K562 (cell line): ENCODE data around the gene KMT2E. TPM values are rescaled to one million over a fixed set of nuclear protein-coding genes. Genes with fewer than 3 reads are reported as not detected.
A peak's percentile ranks its signal among the peaks of the same experiment; 100 is the strongest.

Source experiments
- ATAC-seq: fragments of 200-7000 bp; cut with Tn5 transposase; 3 replicates; pipeline ENCODE4 v1.9.1; 2020; ENCODE audit warnings: moderate library complexity
- BruUV-seq: library from RNA; stranded (reverse); fragments of 400-500 nt; replicated peaks from 2 replicates; lab custom pipeline; 2021; lab: Mats Ljungman, UMichigan
- CTCF ChIA-PET: fragments of 300-600 bp; formaldehyde crosslinking; extraction: SDS; loops from one replicate; lab custom pipeline; 2021; ENCODE audit warnings: low intra/inter-chr PET ratio; lab: Yijun Ruan, JAX
- POLR2A ChIA-PET: fragments of 300-600, 350-650 bp; sonication (Branson Sonifier 250); formaldehyde crosslinking; extraction: SDS; loops from one replicate; lab custom pipeline; 2021; ENCODE audit warnings: antibody characterized with exemption, inconsistent platforms; lab: Yijun Ruan, JAX
- DNase-seq, 4 experiments: peaks; one replicate each; pipeline versions ENCODE4 v3.0.0 to v3.0.0-alpha.2; 2011 to 2018; ENCODE audit warnings: low spot score in 3 of 4, mixed read lengths in 3 of 4; ENCODE audit errors: extremely low read depth in 1 of 4
- FAIRE-seq: peaks from 2 replicates; lab custom pipeline; 2011; peaks lifted over from hg19 to GRCh38; lab: Jason Lieb, UNC
- H2AFZ ChIP-seq: 2 replicates; pipeline ENCODE4 v1.6.0; 2011; ENCODE audit warnings: low read depth, low read length, control low read depth, inconsistent platforms
- H3K27ac ChIP-seq: fragments of 200-600 bp; 3 replicates; pipeline ENCODE4 v1.8.0; 2011; ENCODE audit warnings: low read depth, mild to moderate bottlenecking, control low read depth, inconsistent platforms, low read length, moderate library complexity, mixed read lengths; ENCODE audit errors: extremely low read depth
- H3K27me3 ChIP-seq, 2 experiments: fragments of 300-600 bp in 1 of 2; 2 replicates in 1 of 2; 3 replicates in 1 of 2; pipeline versions ENCODE4 v1.6.0 to v1.8.0; 2011; ENCODE audit warnings: inconsistent platforms in 2 of 2, low read length in 2 of 2, mild to moderate bottlenecking in 1 of 2, mixed read lengths in 1 of 2, moderate library complexity in 1 of 2; ENCODE audit not compliant: control insufficient read depth in 2 of 2, insufficient read depth in 2 of 2
- H3K36me3 ChIP-seq: fragments of 300-600 bp; 3 replicates; pipeline ENCODE4 v1.8.0; 2011; ENCODE audit warnings: mild to moderate bottlenecking, low read length, inconsistent platforms; ENCODE audit not compliant: control insufficient read depth, insufficient read depth
- H3K4me1 ChIP-seq, 2 experiments: fragments of 200-600 bp in 1 of 2; replicated peaks in 1 of 2; 2 replicates in 1 of 2; 3 replicates in 1 of 2; pipeline versions ENCODE4 v1.5.1 to v1.8.0; 2011; ENCODE audit warnings: inconsistent platforms in 2 of 2, low read length in 2 of 2, mild to moderate bottlenecking in 1 of 2, mixed read lengths in 1 of 2, moderate library complexity in 1 of 2; ENCODE audit not compliant: control insufficient read depth in 2 of 2, insufficient read depth in 2 of 2
- H3K4me2 ChIP-seq: 2 replicates; pipeline ENCODE4 v1.6.1; 2011; ENCODE audit warnings: low read length, control low read depth, inconsistent platforms, mixed read lengths; ENCODE audit not compliant: insufficient read depth
- H3K4me3 ChIP-seq: fragments of 200-600 bp; sonication (generic), shearing (Covaris generic); 2 replicates; pipeline ENCODE4 v1.5.1; 2016; ENCODE audit warnings: control low read depth, inconsistent platforms
- H3K79me2 ChIP-seq: fragments of 200-600 bp; 3 replicates; pipeline ENCODE4 v1.8.0; 2011; ENCODE audit warnings: low read length, inconsistent platforms; ENCODE audit not compliant: control insufficient read depth, insufficient read depth
- H3K9ac ChIP-seq, 2 experiments: 2 replicates each; pipeline versions ENCODE4 v1.6.0 to v1.6.1; 2011; ENCODE audit warnings: low read depth in 2 of 2, low read length in 2 of 2, control low read depth in 1 of 2, inconsistent platforms in 1 of 2, mild to moderate bottlenecking in 1 of 2, mixed read lengths in 1 of 2; ENCODE audit not compliant: insufficient read depth in 1 of 2
- H3K9me1 ChIP-seq: one replicate; pipeline ENCODE4 v1.6.0; 2011; ENCODE audit warnings: inconsistent platforms, mild to moderate bottlenecking, low read length, moderate library complexity; ENCODE audit not compliant: control insufficient read depth, insufficient read depth
- H3K9me3 ChIP-seq: replicated peaks from 2 replicates; pipeline ENCODE4 v1.5.1; 2011; ENCODE audit warnings: low read depth, low read length, inconsistent platforms; ENCODE audit not compliant: control insufficient read depth, insufficient read depth
- H4K20me1 ChIP-seq: replicated peaks from 2 replicates; pipeline ENCODE4 v1.6.1; 2011; ENCODE audit warnings: low read length, inconsistent platforms, mixed read lengths; ENCODE audit not compliant: control insufficient read depth, insufficient read depth
- ARNT ChIP-seq, 2 experiments: fragments of 450-650 bp; IDR thresholded peaks; 2 replicates each; pipeline ENCODE4 v1.6.1; 2016; ENCODE audit warnings: mild to moderate bottlenecking in 1 of 2
- ATF6 ChIP-seq: sonication (generic); formaldehyde crosslinking; IDR thresholded peaks from 2 replicates; pipeline ENCODE4 v1.4.0; 2020; ENCODE audit warnings: mild to moderate bottlenecking, missing genetic modification reagents
- CHD1 ChIP-seq: fragments of 200-600 bp; sonication (generic); IDR thresholded peaks from one replicate; pipeline ENCODE4 v1.6.1; 2012; ENCODE audit warnings: mild to moderate bottlenecking, moderate library complexity, low read length, inconsistent platforms
- KLF6 ChIP-seq: fragments of 250-450 bp; sonication (Bioruptor Pico); IDR thresholded peaks from 2 replicates; pipeline ENCODE4 v1.4.0; 2020; ENCODE audit warnings: mild to moderate bottlenecking, moderate library complexity, borderline replicate concordance
- NCOA4 ChIP-seq: fragments of 450-650 bp; IDR thresholded peaks from 2 replicates; pipeline ENCODE4 v1.6.1; 2018; ENCODE audit warnings: mild to moderate bottlenecking; ENCODE audit not compliant: partially characterized antibody
- NFE2L1 ChIP-seq: fragments of 450-650 bp; IDR thresholded peaks from 2 replicates; pipeline ENCODE4 v1.6.1; 2016; ENCODE audit warnings: missing genetic modification characterization, low read depth, mild to moderate bottlenecking, missing compliant biosample characterization, moderate library complexity, borderline replicate concordance
- POLR2AphosphoS2 ChIP-seq: IDR thresholded peaks from 2 replicates; pipeline ENCODE4 v1.6.1; 2012; ENCODE audit warnings: low read length, improper control_type of control experiment
- ZNF175 ChIP-seq: fragments of 200-800 bp; sonication (Bioruptor generic); IDR thresholded peaks from 2 replicates; pipeline ENCODE4 v1.6.1; 2016; ENCODE audit warnings: low read depth, mild to moderate bottlenecking, missing genetic modification characterization, missing compliant biosample characterization
- ZNF512 ChIP-seq: IDR thresholded peaks from 2 replicates; pipeline ENCODE4 v1.6.1; 2016; ENCODE audit warnings: missing genetic modification characterization, missing compliant biosample characterization
- ZNF57 ChIP-seq: fragments of 450-650 bp; formaldehyde crosslinking; IDR thresholded peaks from 2 replicates; pipeline ENCODE4 v1.4.0; 2020; ENCODE audit warnings: mild to moderate bottlenecking, moderate library complexity
- ZNF589 ChIP-seq: fragments of 200-800 bp; sonication (Bioruptor generic); IDR thresholded peaks from 2 replicates; pipeline ENCODE4 v1.6.1; 2016; ENCODE audit warnings: low read depth, missing genetic modification characterization, missing compliant biosample characterization
- ZNF639 ChIP-seq, 2 experiments: fragments of 200-800 bp in 1 of 2; sonication (Bioruptor generic) in 1 of 2; sonication (generic) in 1 of 2; formaldehyde crosslinking in 1 of 2; IDR thresholded peaks in 1 of 2; conservative IDR thresholded peaks in 1 of 2; 2 replicates each; pipeline versions ENCODE4 v1.5.0 to v1.6.1; 2016 to 2020; ENCODE audit warnings: missing compliant biosample characterization in 1 of 2, missing genetic modification characterization in 1 of 2, missing genetic modification reagents in 1 of 2
- WGBS: fragments of 100-300 bp; shearing (Covaris generic); methylation state at CpG from one replicate; pipeline ENCODE4 v1.1.6; 2016; ENCODE audit warnings: low coverage, mixed read lengths; ENCODE audit not compliant: insufficient coverage; ENCODE audit errors: missing lambda C conversion rate; 5-methylcytosine and 5-hydroxymethylcytosine counted together
- in situ Hi-C: fragments of 300-500 bp; cut with MboI; formaldehyde crosslinking; loops from 4 replicates; pipeline ENCODE4 v1.15.0; 2018; ENCODE audit warnings: inconsistent platforms, mixed read lengths
- intact Hi-C: fragments of 100-400 bp; cut with micrococcal nuclease; formaldehyde crosslinking; loops from 2 replicates; pipeline ENCODE4 v1.14.2; 2022
- polyA plus RNA-seq, 8 experiments: library from polyadenylated mRNA; depleted of rRNA in 4 of 8; stranded (reverse) in 5 of 8; unstranded in 3 of 8; fragments of >200 nt; fragmentation: Nextera tagmentation in 2 of 8; fragmentation: Illumina TruSeq in 1 of 8; extraction: Ambion mirVana in 2 of 8; extraction: Trizol in 1 of 8; gene quantifications; 2 replicates each; pipeline versions ENCODE4 v1.2.1 to v1.2.3, GENCODE V29; 2011 to 2014; ENCODE audit warnings: inconsistent platforms in 1 of 8, missing spikeins in 1 of 8
- total RNA-seq, 7 experiments: library from RNA; depleted of rRNA in 6 of 7; stranded (reverse); fragments of >200 nt in 6 of 7; fragmentation: Illumina TruSeq in 2 of 7; extraction: Trizol in 2 of 7; gene quantifications; 2 replicates each; pipeline versions ENCODE4 v1.2.1 to v1.2.3, GENCODE V29; 2011 to 2021; ENCODE audit warnings: low replicate concordance in 1 of 7
- TF ChIP-seq, protein P1 (sequence below): fragments of 450-650 bp; formaldehyde crosslinking; IDR thresholded peaks from 2 replicates; pipeline ENCODE4 v1.4.0; 2022; ENCODE audit warnings: missing genetic modification characterization
- TF ChIP-seq, protein P2 (sequence below), 2 experiments: fragments of 450-650 bp in 1 of 2; sonication (generic) in 1 of 2; formaldehyde crosslinking; conservative IDR thresholded peaks; 2 replicates each; pipeline versions ENCODE4 v1.4.0 to v1.8.1; 2020 to 2022; ENCODE audit warnings: mild to moderate bottlenecking in 1 of 2, missing genetic modification reagents in 1 of 2

Gene KMT2E
- total and polyA plus RNA-seq, 9 of the 15 experiments (the other 6 are each of a cell fraction or from before 2014, with no cell fraction given), result 8.9 to 55.3 (median 38.1) TPM

- no peak overlapping the region for H3K9ac ChIP-seq
- H3K27me3 ChIP-seq, result no peaks in the 10 kb centered on the region
- H3K4me1 ChIP-seq, result peaks cover 13 to 34% of the 10 kb centered on the region in 2 experiments
- peaks cover 29% of the 10 kb centered on the region; the same call in 2 of the 3 replicates for H3K36me3 ChIP-seq
- H3K27ac ChIP-seq, result peak overlapping the region; percentile 76; the same call in 1 of the 3 replicates
- H3K4me2 ChIP-seq, result no peak overlapping the region
- no peak overlapping the region for H3K4me3 ChIP-seq
- no peak overlapping the region for H2AFZ ChIP-seq
- ChIA-PET CTCF (no interaction called here), POLR2A (interaction anchor here (0.6 to 3.9 kb wide), 4 partner anchors 10 to 64 kb away, joined by 3 to 18 read pairs (median 6); no protein-coding TSS in a partner anchor)
- intact Hi-C loops (loop anchor here (5.0 to 10.0 kb wide), 2 partner anchors 148 to 210 kb away; no protein-coding TSS in a partner anchor), in situ Hi-C loops (no loop called here)
- FAIRE-seq, result no peak
- H3K9me3 ChIP-seq, result peaks cover 5% of the 10 kb centered on the region; the same call in 1 of the 2 replicates
- 0 out of 2 replicates have a peak, but pooled peaks cover 3% of the 10 kb centered on the region for H4K20me1 ChIP-seq
- ATAC-seq, result no peak
- H3K79me2 ChIP-seq, result peaks cover 13% of the 10 kb centered on the region; the same call in 1 of the 3 replicates
- WGBS, result 92% methylated on average over 5 of the region's 5 CpGs
- no peak for DNase-seq
- BruUV-seq, result no TSS peak
- H3K9me1 ChIP-seq, result no peaks in the 10 kb centered on the region
- TF ChIP-seq NFE2L1 (tag) (no peak), ZNF175 (no peak), ZNF57 (CRISPR knock-in tag) (no peak), ARNT (IDR thresholded peaks at IDR 0.05) (no peak), CHD1 (no peak), ZNF512 (tag) (no peak), KLF6 (no peak), POLR2AphosphoS2 (no peak), ZNF639 (CRISPR knock-in tag; conservative IDR thresholded peaks at IDR 0.05 in 1 of 2, IDR thresholded peaks at IDR 0.05 in 1 of 2) (no peak), NCOA4 (no peak), ATF6 (CRISPR knock-in tag) (no peak), ZNF589 (CRISPR knock-in tag) (no peak)
- TF ChIP-seq, protein P1, sequence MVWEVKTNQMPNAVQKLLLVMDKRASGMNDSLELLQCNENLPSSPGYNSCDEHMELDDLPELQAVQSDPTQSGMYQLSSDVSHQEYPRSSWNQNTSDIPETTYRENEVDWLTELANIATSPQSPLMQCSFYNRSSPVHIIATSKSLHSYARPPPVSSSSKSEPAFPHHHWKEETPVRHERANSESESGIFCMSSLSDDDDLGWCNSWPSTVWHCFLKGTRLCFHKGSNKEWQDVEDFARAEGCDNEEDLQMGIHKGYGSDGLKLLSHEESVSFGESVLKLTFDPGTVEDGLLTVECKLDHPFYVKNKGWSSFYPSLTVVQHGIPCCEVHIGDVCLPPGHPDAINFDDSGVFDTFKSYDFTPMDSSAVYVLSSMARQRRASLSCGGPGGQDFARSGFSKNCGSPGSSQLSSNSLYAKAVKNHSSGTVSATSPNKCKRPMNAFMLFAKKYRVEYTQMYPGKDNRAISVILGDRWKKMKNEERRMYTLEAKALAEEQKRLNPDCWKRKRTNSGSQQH, result no peak
- TF ChIP-seq, protein P2, sequence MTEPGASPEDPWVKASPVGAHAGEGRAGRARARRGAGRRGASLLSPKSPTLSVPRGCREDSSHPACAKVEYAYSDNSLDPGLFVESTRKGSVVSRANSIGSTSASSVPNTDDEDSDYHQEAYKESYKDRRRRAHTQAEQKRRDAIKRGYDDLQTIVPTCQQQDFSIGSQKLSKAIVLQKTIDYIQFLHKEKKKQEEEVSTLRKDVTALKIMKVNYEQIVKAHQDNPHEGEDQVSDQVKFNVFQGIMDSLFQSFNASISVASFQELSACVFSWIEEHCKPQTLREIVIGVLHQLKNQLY (CRISPR knock-in tag; conservative IDR thresholded peaks at IDR 0.05), result no peak
These were observed 118.3 kb downstream of the KMT2E start for GRCh38 chr7:105132335-105132734.
